Measurements from ENCODE around the gene BFSP2.

DNA sequence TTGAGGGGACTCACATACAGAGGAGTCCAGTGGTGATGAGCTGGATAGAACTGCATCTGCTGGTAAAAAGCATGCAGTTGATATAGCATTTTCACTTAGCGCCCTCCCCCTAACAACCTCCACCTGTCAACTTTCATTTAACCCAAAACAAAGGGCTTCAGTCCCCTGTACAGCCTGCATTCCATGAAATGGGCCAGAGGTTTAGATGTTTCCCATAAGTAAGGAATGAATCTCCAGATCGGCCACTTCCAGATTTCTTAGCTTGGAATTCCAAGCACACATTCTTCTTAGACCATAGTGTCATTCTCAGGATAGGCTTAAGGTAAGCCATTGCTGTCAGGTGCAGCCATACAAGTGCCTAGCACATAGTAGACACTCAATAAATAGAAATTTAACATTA, 32.9 kb upstream of the BFSP2 start:
- TF ChIP-seq EHMT2 (IDR thresholded peaks at IDR 0.05; ENCODE audit: borderline replicate concordance, low read depth, low read length) = no peak
- no peak for TF ChIP-seq EZH2 (conservative IDR thresholded peaks at IDR 0.05; ENCODE audit: low read depth, low read length)
- no peak for TF ChIP-seq FOXK2 (IDR thresholded peaks at IDR 0.05)
- TF ChIP-seq ZBTB21 (CRISPR knock-in tag; IDR thresholded peaks at IDR 0.05) = no peak
- TF ChIP-seq, protein P1, sequence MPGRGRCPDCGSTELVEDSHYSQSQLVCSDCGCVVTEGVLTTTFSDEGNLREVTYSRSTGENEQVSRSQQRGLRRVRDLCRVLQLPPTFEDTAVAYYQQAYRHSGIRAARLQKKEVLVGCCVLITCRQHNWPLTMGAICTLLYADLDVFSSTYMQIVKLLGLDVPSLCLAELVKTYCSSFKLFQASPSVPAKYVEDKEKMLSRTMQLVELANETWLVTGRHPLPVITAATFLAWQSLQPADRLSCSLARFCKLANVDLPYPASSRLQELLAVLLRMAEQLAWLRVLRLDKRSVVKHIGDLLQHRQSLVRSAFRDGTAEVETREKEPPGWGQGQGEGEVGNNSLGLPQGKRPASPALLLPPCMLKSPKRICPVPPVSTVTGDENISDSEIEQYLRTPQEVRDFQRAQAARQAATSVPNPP (CRISPR knock-in tag; IDR thresholded peaks at IDR 0.05) = no peak
- TF ChIP-seq CREM (IDR thresholded peaks at IDR 0.05) = no peak
- TF ChIP-seq CREM (CRISPR knock-in tag; IDR thresholded peaks at IDR 0.05) = no peak
